ENCODE measurements around the gene CERS6. TPM values are rescaled to one million over a fixed set of nuclear protein-coding genes. Genes with fewer than 3 reads are reported as not detected.

Gene CERS6
- total and polyA plus RNA-seq, 4 donors = 4.3 to 25.8 (median 13.6) TPM

- Histone ChIP-seq H3K36me3 (ENCODE audit: control insufficient read depth in 4 of 4, insufficient read depth in 4 of 4, low read length in 4 of 4) (peaks cover 0 to 3% (median 0%) of the 10 kb centered on the region in 4 donors), H3K9me3 (ENCODE audit: control insufficient read depth in 4 of 4, insufficient read depth in 3 of 4, low read length in 3 of 4) (peaks cover 0 to 8% (median 4%) of the 10 kb centered on the region in 4 donors), H3K4me1 (ENCODE audit: control insufficient read depth in 5 of 5, insufficient read depth in 5 of 5, low read length in 5 of 5) (peaks cover 0 to 8% (median 0%) of the 10 kb centered on the region in 5 donors), H3K27me3 (ENCODE audit: control insufficient read depth in 3 of 3, insufficient read depth in 3 of 3, low read length in 2 of 3) (no peaks in the 10 kb centered on the region), H3K4me3 (no peak overlapping the region), H3K9ac (ENCODE audit: insufficient read depth in 1 of 2, low read length in 2 of 2) (no peak overlapping the region), H3K27ac (ENCODE audit: low read depth in 1 of 2, low read length in 1 of 2) (no peak overlapping the region)
- DNase-seq = no peak
- WGBS, 2 donors = 76 to 86% methylated on average over 4 of the region's 4 CpGs
- no peak for ATAC-seq (ENCODE audit: insufficient read depth, low FRiP score)
- no peak for TF ChIP-seq CTCF (IDR thresholded peaks at IDR 0.05; ENCODE audit: control extremely low read depth, extremely low read depth)
Measured at GRCh38 chr2:168543037-168543436, 87.0 kb downstream of the CERS6 start.

GRCh38 chr2:168543935-168544334 is 87.9 kb downstream of the CERS6 start:
- TF ChIP-seq CTCF (IDR thresholded peaks at IDR 0.05; ENCODE audit: control extremely low read depth, extremely low read depth) = no peak
- no peak overlapping the region for H3K4me3 ChIP-seq
- H3K36me3 ChIP-seq (ENCODE audit: control insufficient read depth in 4 of 4, insufficient read depth in 4 of 4, low read length in 4 of 4) = peaks cover 0 to 3% (median 0%) of the 10 kb centered on the region in 4 donors
- H3K9ac ChIP-seq (ENCODE audit: insufficient read depth in 1 of 2, low read length in 2 of 2) = no peak overlapping the region
- H3K27ac ChIP-seq (ENCODE audit: low read depth in 1 of 2, low read length in 1 of 2) = peak overlapping the region in 1 of 2 donors; percentile 9
- WGBS, 2 donors = 89 to 94% methylated on average over 1 of the region's 1 CpG
- DNase-seq (no peak), ATAC-seq (ENCODE audit: insufficient read depth, low FRiP score) (no peak)
- H3K4me1 ChIP-seq (ENCODE audit: control insufficient read depth in 5 of 5, insufficient read depth in 5 of 5, low read length in 5 of 5) = peaks cover 0 to 3% (median 0%) of the 10 kb centered on the region in 5 donors
- peaks cover 0 to 8% (median 4%) of the 10 kb centered on the region in 4 donors for H3K9me3 ChIP-seq (ENCODE audit: control insufficient read depth in 4 of 4, insufficient read depth in 3 of 4, low read length in 3 of 4)
- H3K27me3 ChIP-seq (ENCODE audit: control insufficient read depth in 3 of 3, insufficient read depth in 3 of 3, low read length in 2 of 3) = no peaks in the 10 kb centered on the region

- ATAC-seq (ENCODE audit: insufficient read depth, low FRiP score) (no peak), DNase-seq (no peak)
- no peak overlapping the region for H3K4me3 ChIP-seq
- no peaks in the 10 kb centered on the region for H3K27me3 ChIP-seq (ENCODE audit: control insufficient read depth in 3 of 3, insufficient read depth in 3 of 3, low read length in 2 of 3)
- no peak overlapping the region for H3K9ac ChIP-seq (ENCODE audit: insufficient read depth in 1 of 2, low read length in 2 of 2)
- peaks cover 0 to 3% (median 0%) of the 10 kb centered on the region in 4 donors for H3K36me3 ChIP-seq (ENCODE audit: control insufficient read depth in 4 of 4, insufficient read depth in 4 of 4, low read length in 4 of 4)
- H3K27ac ChIP-seq (ENCODE audit: low read depth in 1 of 2, low read length in 1 of 2) = peak overlapping the region in 1 of 2 donors; percentile 87
- TF ChIP-seq CTCF (IDR thresholded peaks at IDR 0.05; ENCODE audit: control extremely low read depth, extremely low read depth) = no peak
- no peaks in the 10 kb centered on the region for H3K9me3 ChIP-seq (ENCODE audit: control insufficient read depth in 4 of 4, insufficient read depth in 3 of 4, low read length in 3 of 4)
- peaks cover 0 to 3% (median 0%) of the 10 kb centered on the region in 5 donors for H3K4me1 ChIP-seq (ENCODE audit: control insufficient read depth in 5 of 5, insufficient read depth in 5 of 5, low read length in 5 of 5)
- 45 to 73% methylated on average over 5 of the region's 5 CpGs for WGBS, 2 donors
Measured at GRCh38 chr2:168545439-168546082, 89.5 kb downstream of the CERS6 start.

Measured in lung (tissue), 12 donors.